MM.1S (cell line): ENCODE data around the gene COPE.

ENCODE experiments used
- CTCF ChIP-seq: fragments of 300-600 bp; sonication (generic); IDR thresholded peaks from 2 replicates; pipeline ENCODE4 v1.5.1; 2016; ENCODE audit warnings: antibody characterized with exemption, low read length, mixed read lengths
- EZH2 ChIP-seq: fragments of 300-600 bp; sonication (generic); optimal IDR thresholded peaks from 2 replicates; pipeline ENCODE3; 2017; ENCODE audit warnings: low read depth, mild to moderate bottlenecking, antibody characterized with exemption, low read length, mixed read lengths
- EZH2phosphoT487 ChIP-seq: fragments of 300-600 bp; sonication (generic); IDR thresholded peaks from 2 replicates; pipeline ENCODE4 v1.6.1; 2018; ENCODE audit warnings: antibody characterized with exemption, low read length

GRCh38 chr19:18861917-18862316 lies 57.3 kb downstream of the COPE start:
- TF ChIP-seq CTCF (no peak), EZH2phosphoT487 (no peak), EZH2 (no peak)
